Hepatocyte (in vitro differentiated cells): ENCODE measurements around the gene MFAP1. TPM values are rescaled to one million over a fixed set of nuclear protein-coding genes. Genes with fewer than 3 reads are reported as not detected.
"Not testable (repeated sequence)": the region's sequence is repeated elsewhere in the genome, so short reads cannot be mapped to it uniquely, and the experiment has no call there.

ENCODE experiments used
- DNase-seq: peaks from one replicate; pipeline ENCODE4 v3.0.0-alpha.2; 2016; ENCODE audit warnings: low spot score
- H2AFZ ChIP-seq: fragments of 200-600 bp; sonication (generic); 2 replicates; pipeline ENCODE4 v1.6.0; 2016; ENCODE audit warnings: antibody characterized with exemption, mild to moderate bottlenecking
- H3K27ac ChIP-seq: fragments of 200-600 bp; sonication (generic); 2 replicates; pipeline ENCODE4 v1.5.1; 2016; ENCODE audit warnings: mild to moderate bottlenecking
- H3K27me3 ChIP-seq: fragments of 200-600 bp; sonication (generic); 2 replicates; pipeline ENCODE4 v1.6.1; 2016
- H3K36me3 ChIP-seq: fragments of 200-600 bp; sonication (generic); replicated peaks from 2 replicates; pipeline ENCODE4 v1.5.1; 2016; ENCODE audit warnings: low read depth; ENCODE audit not compliant: insufficient read depth
- H3K4me1 ChIP-seq: fragments of 200-600 bp; sonication (generic); 2 replicates; pipeline ENCODE4 v1.5.1; 2016; ENCODE audit warnings: mild to moderate bottlenecking, moderate library complexity; ENCODE audit not compliant: insufficient read depth
- H3K4me2 ChIP-seq: fragments of 200-600 bp; sonication (generic); 2 replicates; pipeline ENCODE4 v1.6.0; 2016
- H3K4me3 ChIP-seq: fragments of 200-600 bp; sonication (generic); 2 replicates; pipeline ENCODE4 v1.5.1; 2016; ENCODE audit warnings: mild to moderate bottlenecking
- H3K79me2 ChIP-seq: fragments of 200-600 bp; sonication (generic); 2 replicates; pipeline ENCODE4 v1.6.0; 2017; ENCODE audit warnings: mild to moderate bottlenecking
- H3K9me2 ChIP-seq: fragments of 200-600 bp; sonication (generic); replicated peaks from 2 replicates; pipeline ENCODE4 v1.6.0; 2017; ENCODE audit warnings: mild to moderate bottlenecking; ENCODE audit not compliant: insufficient read depth
- H3K9me3 ChIP-seq: fragments of 200-600 bp; sonication (generic); 2 replicates; pipeline ENCODE4 v1.5.1; 2016; ENCODE audit warnings: low read depth, mild to moderate bottlenecking
- H4K20me1 ChIP-seq: fragments of 200-600 bp; sonication (generic); 2 replicates; pipeline ENCODE4 v1.6.0; 2016; ENCODE audit warnings: mild to moderate bottlenecking; ENCODE audit not compliant: insufficient read depth, poor library complexity, severe bottlenecking
- EZH2 ChIP-seq: fragments of 200-600 bp; sonication (generic); IDR thresholded peaks from 2 replicates; pipeline ENCODE4 v1.6.1; 2016; ENCODE audit warnings: antibody characterized with exemption, mild to moderate bottlenecking, borderline replicate concordance
- EZH2phosphoT487 ChIP-seq: fragments of 200-600 bp; sonication (generic); IDR thresholded peaks from one replicate; pipeline ENCODE4 v1.6.1; 2018; ENCODE audit warnings: antibody characterized with exemption, mild to moderate bottlenecking, low read depth, moderate library complexity; ENCODE audit not compliant: unreplicated experiment, severe bottlenecking
- WGBS: methylation state at CpG from one replicate; pipeline ENCODE4 v1.1.6; 2016; ENCODE audit warnings: low lambda C conversion rate; ENCODE audit errors: missing lambda C conversion rate; 5-methylcytosine and 5-hydroxymethylcytosine counted together
- polyA plus RNA-seq: library from polyadenylated mRNA; unstranded; fragments of >200 nt; fragmentation: Nextera tagmentation; extraction: Ambion mirVana; gene quantifications from 2 replicates; pipeline ENCODE4 v1.2.1, GENCODE V29; 2016
- total RNA-seq: library from RNA; depleted of rRNA; stranded (reverse); fragments of >200 nt; gene quantifications from 2 replicates; pipeline ENCODE4 v1.2.3, GENCODE V29; 2014
- TF ChIP-seq, protein P1 (sequence below): fragments of 200-600 bp; sonication (generic); IDR thresholded peaks from 2 replicates; pipeline ENCODE4 v1.5.1; 2016; ENCODE audit warnings: antibody characterized with exemption, mild to moderate bottlenecking; ENCODE audit not compliant: poor library complexity

The MFAP1 gene
- total and polyA plus RNA-seq, 2 experiments from 2014 or later: 26.9 to 36.9 TPM

DNA sequence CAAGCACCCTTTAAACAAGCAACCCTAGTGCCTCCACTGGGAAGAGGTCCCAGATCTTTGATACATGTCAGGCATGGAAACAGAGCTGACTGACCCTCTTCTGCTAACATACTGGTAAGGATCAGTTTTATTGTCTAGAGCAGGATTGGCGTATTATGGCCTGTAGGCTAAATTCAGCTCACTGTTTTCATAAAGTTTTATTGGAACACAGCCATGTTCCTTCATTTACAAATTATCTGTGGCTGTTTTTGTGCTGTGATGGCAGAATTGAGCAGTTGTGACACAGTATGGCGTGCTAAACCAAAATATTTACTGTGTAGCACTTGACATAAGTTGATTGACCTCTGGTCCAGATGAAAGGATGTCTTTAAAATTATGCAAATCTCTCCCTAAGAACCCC, 47.3 kb upstream of the MFAP1 start:
- Histone ChIP-seq H3K79me2 (no peaks in the 10 kb centered on the region), H3K9me3 (no peaks in the 10 kb centered on the region), H4K20me1 (no peaks in the 10 kb centered on the region), H3K9me2 (no peaks in the 10 kb centered on the region), H3K4me2 (no peak overlapping the region), H3K4me1 (no peaks in the 10 kb centered on the region), H3K36me3 (no peaks in the 10 kb centered on the region), H3K27ac (no peak overlapping the region), H2AFZ (no peak overlapping the region), H3K27me3 (no peaks in the 10 kb centered on the region), H3K4me3 (no peak overlapping the region)
- TF ChIP-seq, protein P1, sequence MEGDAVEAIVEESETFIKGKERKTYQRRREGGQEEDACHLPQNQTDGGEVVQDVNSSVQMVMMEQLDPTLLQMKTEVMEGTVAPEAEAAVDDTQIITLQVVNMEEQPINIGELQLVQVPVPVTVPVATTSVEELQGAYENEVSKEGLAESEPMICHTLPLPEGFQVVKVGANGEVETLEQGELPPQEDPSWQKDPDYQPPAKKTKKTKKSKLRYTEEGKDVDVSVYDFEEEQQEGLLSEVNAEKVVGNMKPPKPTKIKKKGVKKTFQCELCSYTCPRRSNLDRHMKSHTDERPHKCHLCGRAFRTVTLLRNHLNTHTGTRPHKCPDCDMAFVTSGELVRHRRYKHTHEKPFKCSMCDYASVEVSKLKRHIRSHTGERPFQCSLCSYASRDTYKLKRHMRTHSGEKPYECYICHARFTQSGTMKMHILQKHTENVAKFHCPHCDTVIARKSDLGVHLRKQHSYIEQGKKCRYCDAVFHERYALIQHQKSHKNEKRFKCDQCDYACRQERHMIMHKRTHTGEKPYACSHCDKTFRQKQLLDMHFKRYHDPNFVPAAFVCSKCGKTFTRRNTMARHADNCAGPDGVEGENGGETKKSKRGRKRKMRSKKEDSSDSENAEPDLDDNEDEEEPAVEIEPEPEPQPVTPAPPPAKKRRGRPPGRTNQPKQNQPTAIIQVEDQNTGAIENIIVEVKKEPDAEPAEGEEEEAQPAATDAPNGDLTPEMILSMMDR: no peak
- no peak for TF ChIP-seq EZH2phosphoT487
- TF ChIP-seq EZH2: no peak
- no peak for DNase-seq
- WGBS: 100% methylated on average over 2 of the region's 2 CpGs

- Histone ChIP-seq H3K4me1 (no peaks in the 10 kb centered on the region), H2AFZ (no peak overlapping the region), H3K4me3 (no peak overlapping the region), H3K79me2 (no peaks in the 10 kb centered on the region), H3K4me2 (no peak overlapping the region), H4K20me1 (no peaks in the 10 kb centered on the region), H3K9me2 (no peaks in the 10 kb centered on the region), H3K27me3 (no peaks in the 10 kb centered on the region), H3K9me3 (no peaks in the 10 kb centered on the region), H3K36me3 (no peaks in the 10 kb centered on the region), H3K27ac (no peak overlapping the region)
- WGBS: 56% methylated on average over 2 of the region's 2 CpGs
- TF ChIP-seq, protein P1: no peak
- TF ChIP-seq EZH2: no peak
- no peak for TF ChIP-seq EZH2phosphoT487
- no peak for DNase-seq
Observed at GRCh38 chr15:43868406-43868805, 43.9 kb upstream of the MFAP1 start.

DNA sequence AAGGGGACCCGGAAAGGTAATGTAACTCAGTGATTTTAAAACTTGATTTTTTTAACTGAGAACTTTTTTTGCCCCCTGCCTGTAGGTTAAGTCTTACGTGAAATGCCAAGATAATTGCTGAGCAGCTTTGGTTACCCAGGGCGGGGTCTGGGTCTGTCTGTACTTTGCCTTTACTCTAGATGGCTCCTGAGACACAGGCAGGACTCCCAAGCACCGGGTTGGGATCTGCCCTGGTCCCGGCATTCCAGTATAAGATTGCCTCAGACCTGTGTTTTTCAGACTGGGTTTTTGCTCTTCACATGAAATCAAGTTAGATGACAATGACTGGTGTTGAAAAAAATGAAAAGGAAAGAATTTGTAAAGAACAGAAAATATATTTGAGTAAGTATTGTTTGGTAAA, 42.6 kb upstream of the MFAP1 start:
- Histone ChIP-seq H3K36me3 (no peaks in the 10 kb centered on the region), H3K79me2 (no peaks in the 10 kb centered on the region), H2AFZ (no peak overlapping the region), H3K4me2 (no peak overlapping the region), H4K20me1 (no peaks in the 10 kb centered on the region), H3K9me2 (no peaks in the 10 kb centered on the region), H3K4me3 (no peak overlapping the region), H3K27me3 (no peaks in the 10 kb centered on the region), H3K4me1 (no peaks in the 10 kb centered on the region), H3K9me3 (no peaks in the 10 kb centered on the region), H3K27ac (no peak overlapping the region)
- TF ChIP-seq, protein P1: no peak
- TF ChIP-seq EZH2: no peak
- no peak for TF ChIP-seq EZH2phosphoT487
- 74% methylated on average over 5 of the region's 5 CpGs for WGBS
- peak; percentile 39 for DNase-seq

DNA sequence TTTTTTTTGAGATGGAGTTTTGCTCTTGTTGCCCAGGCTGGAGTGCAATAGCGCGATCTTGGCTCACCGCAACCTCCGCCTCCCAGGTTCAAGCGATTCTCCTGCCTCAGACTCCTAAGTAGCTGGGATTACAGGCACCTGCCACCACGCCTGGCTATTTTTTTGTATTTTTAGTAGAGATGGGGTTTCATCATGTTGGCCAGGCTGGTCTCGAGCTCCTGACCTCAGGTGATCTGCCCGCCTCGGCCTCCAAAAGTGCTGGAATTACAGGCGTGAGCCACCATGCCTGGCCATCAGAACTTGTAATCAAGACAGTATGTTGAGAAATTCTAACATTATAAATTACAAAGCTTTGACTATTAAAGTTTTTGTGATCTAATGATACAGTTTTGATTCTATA, 42.1 kb upstream of the MFAP1 start:
- not testable (repeated sequence) for H2AFZ ChIP-seq

More for the DNA sequence above, 42.1 kb upstream of the MFAP1 start:
- not testable (repeated sequence) for H3K36me3 ChIP-seq, H3K9me3 ChIP-seq, H3K4me3 ChIP-seq, H3K27ac ChIP-seq, DNase-seq, H3K9me2 ChIP-seq, H3K79me2 ChIP-seq, H3K27me3 ChIP-seq, H3K4me2 ChIP-seq, H4K20me1 ChIP-seq, H3K4me1 ChIP-seq
- WGBS: 98% methylated on average over 10 of the region's 10 CpGs
